Esophagus squamous epithelium (tissue), 4 donors: ENCODE results near the gene CSPG4.

Experiments used
- CTCF ChIP-seq, 6 experiments: fragments of 450-650 bp in 4 of 6; fragments of 200-600 bp in 2 of 6; sonication (generic) in 2 of 6; IDR thresholded peaks; one replicate each; pipeline ENCODE4 v1.5.1; 2016 to 2019; ENCODE audit warnings: antibody characterized with exemption in 6 of 6, mild to moderate bottlenecking in 4 of 6, moderate library complexity in 4 of 6
- POLR2A ChIP-seq, 4 donors: fragments of 450-650 bp; IDR thresholded peaks; one replicate each; pipeline ENCODE4 v1.6.1; 2017; ENCODE audit warnings: antibody characterized with exemption in 4 of 4, mild to moderate bottlenecking in 4 of 4, moderate library complexity in 3 of 4

GRCh38 chr15:75720297-75720696, 7.6 kb upstream of the CSPG4 start:
- no peak for TF ChIP-seq POLR2A (IDR thresholded peaks at IDR 0.05)
- TF ChIP-seq CTCF (IDR thresholded peaks at IDR 0.05): no peak
